ENCODE results near the gene SUCO.

DNA sequence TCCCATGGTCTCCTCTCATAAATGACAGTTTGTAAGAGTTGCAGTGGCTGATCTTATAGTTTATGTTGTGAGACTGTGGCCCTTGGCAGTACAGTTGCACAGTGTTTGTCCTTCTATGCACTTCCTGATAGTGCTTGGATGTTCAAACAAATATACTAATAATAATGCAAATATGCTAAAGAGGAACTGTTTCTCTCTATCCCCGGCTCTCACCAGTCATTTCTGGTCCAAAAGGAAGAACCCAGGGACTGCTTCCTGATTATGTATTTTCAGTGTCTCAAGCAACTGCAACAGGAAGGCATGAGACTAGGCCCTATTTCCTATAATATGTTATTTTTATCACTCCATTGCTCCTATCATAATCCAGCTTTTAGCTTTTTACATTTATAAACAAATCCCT lies 17.0 kb upstream of the SUCO start:
- TF ChIP-seq, protein P1, sequence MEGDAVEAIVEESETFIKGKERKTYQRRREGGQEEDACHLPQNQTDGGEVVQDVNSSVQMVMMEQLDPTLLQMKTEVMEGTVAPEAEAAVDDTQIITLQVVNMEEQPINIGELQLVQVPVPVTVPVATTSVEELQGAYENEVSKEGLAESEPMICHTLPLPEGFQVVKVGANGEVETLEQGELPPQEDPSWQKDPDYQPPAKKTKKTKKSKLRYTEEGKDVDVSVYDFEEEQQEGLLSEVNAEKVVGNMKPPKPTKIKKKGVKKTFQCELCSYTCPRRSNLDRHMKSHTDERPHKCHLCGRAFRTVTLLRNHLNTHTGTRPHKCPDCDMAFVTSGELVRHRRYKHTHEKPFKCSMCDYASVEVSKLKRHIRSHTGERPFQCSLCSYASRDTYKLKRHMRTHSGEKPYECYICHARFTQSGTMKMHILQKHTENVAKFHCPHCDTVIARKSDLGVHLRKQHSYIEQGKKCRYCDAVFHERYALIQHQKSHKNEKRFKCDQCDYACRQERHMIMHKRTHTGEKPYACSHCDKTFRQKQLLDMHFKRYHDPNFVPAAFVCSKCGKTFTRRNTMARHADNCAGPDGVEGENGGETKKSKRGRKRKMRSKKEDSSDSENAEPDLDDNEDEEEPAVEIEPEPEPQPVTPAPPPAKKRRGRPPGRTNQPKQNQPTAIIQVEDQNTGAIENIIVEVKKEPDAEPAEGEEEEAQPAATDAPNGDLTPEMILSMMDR (conservative IDR thresholded peaks at IDR 0.05; ENCODE audit: low read depth, low read length) = no peak
- TF ChIP-seq POLR2A (IDR thresholded peaks at IDR 0.05; ENCODE audit: low read depth, low read length) (no peak), FOS (IDR thresholded peaks at IDR 0.05; ENCODE audit: low read depth, low read length) (no peak), CEBPB (IDR thresholded peaks at IDR 0.05; ENCODE audit: low read depth, low read length) (no peak), RAD21 (IDR thresholded peaks at IDR 0.05; ENCODE audit: low read length) (no peak), NFE2L2 (IDR thresholded peaks at IDR 0.05; ENCODE audit: low read depth, low read length) (no peak), MAZ (IDR thresholded peaks at IDR 0.05; ENCODE audit: borderline replicate concordance, low read depth, low read length) (no peak), RCOR1 (IDR thresholded peaks at IDR 0.05; ENCODE audit: insufficient replicate concordance, low read length) (no peak)
- TF ChIP-seq, protein P2, sequence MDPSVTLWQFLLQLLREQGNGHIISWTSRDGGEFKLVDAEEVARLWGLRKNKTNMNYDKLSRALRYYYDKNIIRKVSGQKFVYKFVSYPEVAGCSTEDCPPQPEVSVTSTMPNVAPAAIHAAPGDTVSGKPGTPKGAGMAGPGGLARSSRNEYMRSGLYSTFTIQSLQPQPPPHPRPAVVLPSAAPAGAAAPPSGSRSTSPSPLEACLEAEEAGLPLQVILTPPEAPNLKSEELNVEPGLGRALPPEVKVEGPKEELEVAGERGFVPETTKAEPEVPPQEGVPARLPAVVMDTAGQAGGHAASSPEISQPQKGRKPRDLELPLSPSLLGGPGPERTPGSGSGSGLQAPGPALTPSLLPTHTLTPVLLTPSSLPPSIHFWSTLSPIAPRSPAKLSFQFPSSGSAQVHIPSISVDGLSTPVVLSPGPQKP (IDR thresholded peaks at IDR 0.05; ENCODE audit: borderline replicate concordance, low read depth, low read length) = no peak

All from IMR-90 (cell line).